SK-N-SH (cell line): ENCODE data around the gene KRT78.

ENCODE experiments used
- CHD2 ChIP-seq: fragments of 150-350 bp; IDR thresholded peaks from 2 replicates; pipeline ENCODE4 v1.6.1; 2018; ENCODE audit warnings: low read length; ENCODE audit not compliant: partially characterized antibody
- TEAD4 ChIP-seq: IDR thresholded peaks from 2 replicates; pipeline ENCODE4 v1.4.0; 2012; ENCODE audit warnings: mild to moderate bottlenecking, borderline replicate concordance; ENCODE audit not compliant: insufficient read depth
- TF ChIP-seq, protein P1 (sequence below): fragments of 200-600 bp; sonication (generic); IDR thresholded peaks from 2 replicates; pipeline ENCODE4 v1.6.1; 2017; ENCODE audit warnings: antibody characterized with exemption, mild to moderate bottlenecking, moderate library complexity

DNA sequence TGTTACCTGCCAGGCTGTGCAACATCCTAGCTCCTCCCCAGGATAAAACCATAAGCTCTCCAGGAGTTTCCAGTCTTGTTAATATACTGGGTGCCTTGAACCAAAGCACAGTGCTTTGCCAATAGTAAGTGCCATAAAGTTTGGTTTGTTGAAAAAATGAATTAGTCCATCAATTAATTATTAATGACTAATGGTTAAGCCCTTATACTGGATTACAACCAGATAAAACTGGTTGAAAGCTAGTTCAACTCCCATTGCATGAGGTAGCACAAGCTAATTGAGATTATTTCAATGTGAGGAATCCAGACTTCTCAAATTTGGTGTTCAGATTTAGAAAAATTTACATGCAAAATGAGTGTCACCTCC lies 51.3 kb downstream of the KRT78 start:
- TF ChIP-seq CHD2 (no peak), TEAD4 (no peak)
- TF ChIP-seq, protein P1, sequence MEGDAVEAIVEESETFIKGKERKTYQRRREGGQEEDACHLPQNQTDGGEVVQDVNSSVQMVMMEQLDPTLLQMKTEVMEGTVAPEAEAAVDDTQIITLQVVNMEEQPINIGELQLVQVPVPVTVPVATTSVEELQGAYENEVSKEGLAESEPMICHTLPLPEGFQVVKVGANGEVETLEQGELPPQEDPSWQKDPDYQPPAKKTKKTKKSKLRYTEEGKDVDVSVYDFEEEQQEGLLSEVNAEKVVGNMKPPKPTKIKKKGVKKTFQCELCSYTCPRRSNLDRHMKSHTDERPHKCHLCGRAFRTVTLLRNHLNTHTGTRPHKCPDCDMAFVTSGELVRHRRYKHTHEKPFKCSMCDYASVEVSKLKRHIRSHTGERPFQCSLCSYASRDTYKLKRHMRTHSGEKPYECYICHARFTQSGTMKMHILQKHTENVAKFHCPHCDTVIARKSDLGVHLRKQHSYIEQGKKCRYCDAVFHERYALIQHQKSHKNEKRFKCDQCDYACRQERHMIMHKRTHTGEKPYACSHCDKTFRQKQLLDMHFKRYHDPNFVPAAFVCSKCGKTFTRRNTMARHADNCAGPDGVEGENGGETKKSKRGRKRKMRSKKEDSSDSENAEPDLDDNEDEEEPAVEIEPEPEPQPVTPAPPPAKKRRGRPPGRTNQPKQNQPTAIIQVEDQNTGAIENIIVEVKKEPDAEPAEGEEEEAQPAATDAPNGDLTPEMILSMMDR: no peak
